HepG2 (cell line): ENCODE data around the gene FANCM. TPM values are rescaled to one million over a fixed set of nuclear protein-coding genes. Genes with fewer than 3 reads are reported as not detected.

Experiments
- EEA1 ChIP-seq: sonication (generic); formaldehyde crosslinking; IDR thresholded peaks from 2 replicates; pipeline ENCODE4 v1.5.1; 2020; ENCODE audit warnings: mild to moderate bottlenecking, missing genetic modification reagents, borderline replicate concordance
- KDM1A ChIP-seq: IDR thresholded peaks from 2 replicates; pipeline ENCODE4 v1.6.1; 2016; ENCODE audit warnings: missing compliant biosample characterization
- RELA ChIP-seq: sonication (generic); formaldehyde crosslinking; IDR thresholded peaks from 2 replicates; pipeline ENCODE4 v1.4.0; 2020; ENCODE audit warnings: missing genetic modification reagents
- SIX4 ChIP-seq: sonication (generic); formaldehyde crosslinking; IDR thresholded peaks from 2 replicates; pipeline ENCODE4 v1.4.0; 2020; ENCODE audit warnings: missing genetic modification reagents
- ZEB1 ChIP-seq: IDR thresholded peaks from 2 replicates; pipeline ENCODE4 v1.6.1; 2012; ENCODE audit warnings: mild to moderate bottlenecking, low read depth, inconsistent platforms; ENCODE audit not compliant: insufficient replicate concordance
- ZNF598 ChIP-seq: sonication (generic); formaldehyde crosslinking; IDR thresholded peaks from 2 replicates; pipeline ENCODE4 v1.5.1; 2020; ENCODE audit warnings: mild to moderate bottlenecking, missing genetic modification reagents, borderline replicate concordance
- ZSCAN29 ChIP-seq: sonication (generic); formaldehyde crosslinking; conservative IDR thresholded peaks from 2 replicates; pipeline ENCODE4 v1.4.0; 2020; ENCODE audit warnings: mild to moderate bottlenecking, missing genetic modification reagents
- polyA plus RNA-seq, 8 experiments: library from polyadenylated mRNA; depleted of rRNA in 3 of 8; stranded (reverse) in 7 of 8; unstranded in 1 of 8; fragments of >200 nt; fragmentation: Illumina TruSeq in 4 of 8; extraction: Trizol in 4 of 8; gene quantifications; 2 replicates each; pipeline versions ENCODE4 v1.2.1 to v1.2.3, GENCODE V29; 2011 to 2016; ENCODE audit warnings: low read depth in 4 of 8, missing spikeins in 1 of 8, mixed read lengths in 1 of 8; ENCODE audit not compliant: insufficient read depth in 1 of 8
- total RNA-seq, 5 experiments: library from RNA; depleted of rRNA; stranded (reverse); fragments of >200 nt; fragmentation: Illumina TruSeq; extraction: Trizol; gene quantifications; 2 replicates each; pipeline ENCODE4 v1.2.3, GENCODE V29; 2016; ENCODE audit warnings: low read depth in 1 of 5
- TF ChIP-seq, protein P1 (sequence below): sonication (generic); formaldehyde crosslinking; IDR thresholded peaks from 2 replicates; pipeline ENCODE4 v1.4.0; 2020; ENCODE audit warnings: mild to moderate bottlenecking, missing genetic modification reagents
- TF ChIP-seq, protein P2 (sequence below): sonication (generic); formaldehyde crosslinking; IDR thresholded peaks from 2 replicates; pipeline ENCODE4 v1.9.0; 2021; ENCODE audit warnings: missing genetic modification reagents, borderline replicate concordance
- TF ChIP-seq, protein P3 (sequence below): sonication (generic); formaldehyde crosslinking; IDR thresholded peaks from 2 replicates; pipeline ENCODE4; 2020; ENCODE audit warnings: missing genetic modification reagents, mild to moderate bottlenecking, borderline replicate concordance
- TF ChIP-seq, protein P4 (sequence below): IDR thresholded peaks from 2 replicates; pipeline ENCODE4 v1.6.1; 2016; ENCODE audit warnings: missing biosample characterization, missing genetic modification reagents, low read depth

Gene FANCM
- total and polyA plus RNA-seq, 2 of the 13 experiments (the other 11 are each of a cell fraction or from before 2014, with no cell fraction given): 2.6 to 10.4 TPM

DNA sequence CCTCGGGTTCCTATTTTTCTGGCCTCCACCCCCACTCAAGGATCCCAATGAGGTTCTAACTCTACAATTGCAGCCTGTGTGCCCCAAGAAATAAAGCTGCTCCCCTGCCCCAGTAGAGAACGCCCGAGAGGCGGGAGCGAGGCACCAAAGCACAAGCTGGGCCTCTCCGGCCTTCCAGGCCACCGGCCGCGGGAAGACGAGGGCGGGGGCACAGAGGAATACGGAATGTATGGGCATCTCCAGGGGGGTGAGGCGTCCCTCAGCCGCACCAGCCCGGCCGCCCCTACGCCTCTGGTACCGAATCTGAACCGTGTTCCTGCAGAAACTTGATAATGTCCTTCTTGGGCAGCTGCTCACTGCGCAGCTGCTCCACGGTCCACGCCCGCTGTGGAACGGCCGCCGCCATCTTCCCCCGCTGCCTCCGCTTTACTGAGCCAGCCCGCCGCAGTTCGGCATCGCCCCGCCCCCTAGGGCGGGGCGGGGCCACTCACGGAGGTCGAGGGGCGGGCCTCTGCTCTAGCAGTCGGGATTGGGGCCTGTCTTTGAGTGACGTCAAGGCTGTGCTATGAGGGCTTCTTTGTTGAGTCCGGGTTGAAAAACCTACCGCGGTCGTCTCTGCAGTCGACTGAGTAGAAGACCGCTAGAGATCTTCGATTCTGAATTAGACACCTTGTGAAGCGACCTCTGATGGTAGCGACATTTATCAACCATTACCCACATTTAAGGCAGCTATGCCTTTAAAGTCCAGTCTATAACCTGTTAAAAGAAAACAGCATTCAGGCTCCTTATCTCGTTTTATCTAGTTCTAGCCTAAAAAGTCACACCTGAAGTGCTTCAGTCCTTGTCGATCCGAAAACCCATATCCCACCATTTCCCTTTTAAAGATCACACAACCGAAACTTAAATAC, 1.4 kb upstream of the FANCM start, which contains the start of gene FKBP3 (continued):
- TF ChIP-seq, protein P1, sequence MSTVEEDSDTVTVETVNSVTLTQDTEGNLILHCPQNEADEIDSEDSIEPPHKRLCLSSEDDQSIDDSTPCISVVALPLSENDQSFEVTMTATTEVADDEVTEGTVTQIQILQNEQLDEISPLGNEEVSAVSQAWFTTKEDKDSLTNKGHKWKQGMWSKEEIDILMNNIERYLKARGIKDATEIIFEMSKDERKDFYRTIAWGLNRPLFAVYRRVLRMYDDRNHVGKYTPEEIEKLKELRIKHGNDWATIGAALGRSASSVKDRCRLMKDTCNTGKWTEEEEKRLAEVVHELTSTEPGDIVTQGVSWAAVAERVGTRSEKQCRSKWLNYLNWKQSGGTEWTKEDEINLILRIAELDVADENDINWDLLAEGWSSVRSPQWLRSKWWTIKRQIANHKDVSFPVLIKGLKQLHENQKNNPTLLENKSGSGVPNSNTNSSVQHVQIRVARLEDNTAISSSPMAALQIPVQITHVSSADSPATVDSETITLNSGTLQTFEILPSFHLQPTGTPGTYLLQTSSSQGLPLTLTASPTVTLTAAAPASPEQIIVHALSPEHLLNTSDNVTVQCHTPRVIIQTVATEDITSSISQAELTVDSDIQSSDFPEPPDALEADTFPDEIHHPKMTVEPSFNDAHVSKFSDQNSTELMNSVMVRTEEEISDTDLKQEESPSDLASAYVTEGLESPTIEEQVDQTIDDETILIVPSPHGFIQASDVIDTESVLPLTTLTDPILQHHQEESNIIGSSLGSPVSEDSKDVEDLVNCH: no peak
- TF ChIP-seq ZEB1 (no peak), ZNF598 (CRISPR knock-in tag) (0 out of 2 replicates have a peak, but pooled peaks have one; percentile 81), KDM1A (CRISPR knock-in tag) (no peak), SIX4 (CRISPR knock-in tag) (no peak), EEA1 (CRISPR knock-in tag) (no peak), ZSCAN29 (0 out of 2 replicates have a peak, but pooled peaks have one; percentile 48), RELA (CRISPR knock-in tag) (no peak)
- TF ChIP-seq, protein P2, sequence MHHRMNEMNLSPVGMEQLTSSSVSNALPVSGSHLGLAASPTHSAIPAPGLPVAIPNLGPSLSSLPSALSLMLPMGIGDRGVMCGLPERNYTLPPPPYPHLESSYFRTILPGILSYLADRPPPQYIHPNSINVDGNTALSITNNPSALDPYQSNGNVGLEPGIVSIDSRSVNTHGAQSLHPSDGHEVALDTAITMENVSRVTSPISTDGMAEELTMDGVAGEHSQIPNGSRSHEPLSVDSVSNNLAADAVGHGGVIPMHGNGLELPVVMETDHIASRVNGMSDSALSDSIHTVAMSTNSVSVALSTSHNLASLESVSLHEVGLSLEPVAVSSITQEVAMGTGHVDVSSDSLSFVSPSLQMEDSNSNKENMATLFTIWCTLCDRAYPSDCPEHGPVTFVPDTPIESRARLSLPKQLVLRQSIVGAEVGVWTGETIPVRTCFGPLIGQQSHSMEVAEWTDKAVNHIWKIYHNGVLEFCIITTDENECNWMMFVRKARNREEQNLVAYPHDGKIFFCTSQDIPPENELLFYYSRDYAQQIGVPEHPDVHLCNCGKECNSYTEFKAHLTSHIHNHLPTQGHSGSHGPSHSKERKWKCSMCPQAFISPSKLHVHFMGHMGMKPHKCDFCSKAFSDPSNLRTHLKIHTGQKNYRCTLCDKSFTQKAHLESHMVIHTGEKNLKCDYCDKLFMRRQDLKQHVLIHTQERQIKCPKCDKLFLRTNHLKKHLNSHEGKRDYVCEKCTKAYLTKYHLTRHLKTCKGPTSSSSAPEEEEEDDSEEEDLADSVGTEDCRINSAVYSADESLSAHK: no peak
- TF ChIP-seq, protein P3, sequence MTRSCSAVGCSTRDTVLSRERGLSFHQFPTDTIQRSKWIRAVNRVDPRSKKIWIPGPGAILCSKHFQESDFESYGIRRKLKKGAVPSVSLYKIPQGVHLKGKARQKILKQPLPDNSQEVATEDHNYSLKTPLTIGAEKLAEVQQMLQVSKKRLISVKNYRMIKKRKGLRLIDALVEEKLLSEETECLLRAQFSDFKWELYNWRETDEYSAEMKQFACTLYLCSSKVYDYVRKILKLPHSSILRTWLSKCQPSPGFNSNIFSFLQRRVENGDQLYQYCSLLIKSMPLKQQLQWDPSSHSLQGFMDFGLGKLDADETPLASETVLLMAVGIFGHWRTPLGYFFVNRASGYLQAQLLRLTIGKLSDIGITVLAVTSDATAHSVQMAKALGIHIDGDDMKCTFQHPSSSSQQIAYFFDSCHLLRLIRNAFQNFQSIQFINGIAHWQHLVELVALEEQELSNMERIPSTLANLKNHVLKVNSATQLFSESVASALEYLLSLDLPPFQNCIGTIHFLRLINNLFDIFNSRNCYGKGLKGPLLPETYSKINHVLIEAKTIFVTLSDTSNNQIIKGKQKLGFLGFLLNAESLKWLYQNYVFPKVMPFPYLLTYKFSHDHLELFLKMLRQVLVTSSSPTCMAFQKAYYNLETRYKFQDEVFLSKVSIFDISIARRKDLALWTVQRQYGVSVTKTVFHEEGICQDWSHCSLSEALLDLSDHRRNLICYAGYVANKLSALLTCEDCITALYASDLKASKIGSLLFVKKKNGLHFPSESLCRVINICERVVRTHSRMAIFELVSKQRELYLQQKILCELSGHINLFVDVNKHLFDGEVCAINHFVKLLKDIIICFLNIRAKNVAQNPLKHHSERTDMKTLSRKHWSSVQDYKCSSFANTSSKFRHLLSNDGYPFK (CRISPR knock-in tag): peak; percentile 90
- TF ChIP-seq, protein P4, sequence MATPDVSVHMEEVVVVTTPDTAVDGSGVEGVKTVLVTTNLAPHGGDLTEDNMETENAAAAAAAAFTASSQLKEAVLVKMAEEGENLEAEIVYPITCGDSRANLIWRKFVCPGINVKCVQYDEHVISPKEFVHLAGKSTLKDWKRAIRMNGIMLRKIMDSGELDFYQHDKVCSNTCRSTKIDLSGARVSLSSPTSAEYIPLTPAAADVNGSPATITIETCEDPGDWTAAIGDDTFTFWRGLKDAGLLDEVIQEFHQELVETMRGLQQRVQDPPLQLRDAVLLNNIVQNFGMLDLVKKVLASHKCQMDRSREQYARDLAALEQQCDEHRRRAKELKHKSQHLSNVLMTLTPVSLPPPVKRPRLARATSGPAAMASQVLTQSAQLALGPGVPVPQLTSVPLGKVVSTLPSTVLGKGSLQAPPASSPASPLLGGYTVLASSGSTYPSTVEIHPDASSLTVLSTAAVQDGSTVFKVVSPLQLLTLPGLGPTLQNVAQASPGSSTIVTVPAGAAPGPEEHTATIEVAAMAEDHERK: no peak
